ENCODE data around the gene NAT10.

Gene NAT10

DNA sequence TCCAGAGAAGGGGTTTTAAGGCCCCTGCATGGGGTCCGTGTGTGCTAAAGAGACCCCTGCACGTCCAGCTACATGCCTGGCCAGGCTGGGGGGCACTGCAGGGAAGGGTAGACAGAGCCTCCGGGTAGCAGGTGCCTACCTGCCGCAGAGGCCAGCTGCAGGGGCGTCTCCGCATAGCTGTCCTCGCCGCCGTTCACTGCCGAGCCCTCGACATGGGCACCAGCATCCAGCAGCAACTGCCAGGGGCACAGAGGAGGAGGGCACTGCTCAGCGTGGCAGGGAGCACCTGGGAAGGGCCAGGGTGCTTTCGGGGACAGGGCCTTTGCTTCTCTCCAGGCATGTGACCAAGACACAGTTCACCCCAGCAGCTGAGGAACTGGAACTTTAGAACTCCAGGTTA is 59.7 kb downstream of the NAT10 start:
- Mint-ChIP-seq H3K4me1 (ENCODE audit: low read depth) (no peaks in the 10 kb centered on the region), H3K27me3 (peaks cover 2% of the 10 kb centered on the region), H3K9me3 (ENCODE audit: low read depth) (no peaks in the 10 kb centered on the region), H3K4me3 (no peak overlapping the region), H3K36me3 (no peaks in the 10 kb centered on the region), H3K27ac (no peak overlapping the region)

- peaks cover 2% of the 10 kb centered on the region for H3K27me3 Mint-ChIP-seq
- no peaks in the 10 kb centered on the region for H3K36me3 Mint-ChIP-seq
- no peak overlapping the region for H3K27ac Mint-ChIP-seq
- no peak overlapping the region for H3K4me3 Mint-ChIP-seq
- H3K9me3 Mint-ChIP-seq (ENCODE audit: low read depth), result no peaks in the 10 kb centered on the region
- no peaks in the 10 kb centered on the region for H3K4me1 Mint-ChIP-seq (ENCODE audit: low read depth)
Measured at GRCh38 chr11:34165786-34166555, 60.5 kb downstream of the NAT10 start.

GRCh38 chr11:34166806-34167740 is 61.6 kb downstream of the NAT10 start:
- Mint-ChIP-seq H3K27me3 (peaks cover 2% of the 10 kb centered on the region), H3K36me3 (no peaks in the 10 kb centered on the region), H3K4me1 (ENCODE audit: low read depth) (no peaks in the 10 kb centered on the region), H3K27ac (no peak overlapping the region), H3K9me3 (ENCODE audit: low read depth) (no peaks in the 10 kb centered on the region), H3K4me3 (no peak overlapping the region)

GRCh38 chr11:34167961-34168360 is 62.5 kb downstream of the NAT10 start:
- Mint-ChIP-seq H3K36me3 (no peaks in the 10 kb centered on the region), H3K4me1 (ENCODE audit: low read depth) (no peaks in the 10 kb centered on the region), H3K27ac (no peak overlapping the region), H3K27me3 (peaks cover 2% of the 10 kb centered on the region), H3K9me3 (ENCODE audit: low read depth) (no peaks in the 10 kb centered on the region), H3K4me3 (no peak overlapping the region)

- H3K27me3 Mint-ChIP-seq, result peaks cover 2% of the 10 kb centered on the region
- H3K4me3 Mint-ChIP-seq, result no peak overlapping the region
- H3K27ac Mint-ChIP-seq, result no peak overlapping the region
- H3K36me3 Mint-ChIP-seq, result no peaks in the 10 kb centered on the region
- no peaks in the 10 kb centered on the region for H3K4me1 Mint-ChIP-seq (ENCODE audit: low read depth)
- no peaks in the 10 kb centered on the region for H3K9me3 Mint-ChIP-seq (ENCODE audit: low read depth)
Measured at GRCh38 chr11:34168642-34169420, 63.4 kb downstream of the NAT10 start.

DNA sequence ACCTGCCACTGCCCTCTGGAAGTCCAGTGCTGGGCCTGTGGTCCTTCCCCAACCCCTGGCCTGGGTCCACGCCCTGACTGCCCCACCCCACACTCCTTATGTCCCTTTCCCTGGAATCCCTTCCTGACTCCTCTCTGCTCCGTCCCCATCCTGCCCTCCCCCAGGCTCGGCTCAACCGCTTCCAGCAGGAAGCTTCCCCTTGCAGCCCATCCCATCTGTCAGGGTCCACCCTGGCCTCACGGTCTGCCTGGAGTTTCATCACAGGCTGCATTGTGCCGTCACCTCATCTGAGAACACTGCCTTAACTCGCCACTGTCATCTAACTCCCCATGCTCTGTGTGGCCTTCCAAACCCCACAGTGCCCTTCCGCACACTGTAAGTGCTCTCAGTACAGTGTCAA is 64.3 kb downstream of the NAT10 start:
- Mint-ChIP-seq H3K36me3 (no peaks in the 10 kb centered on the region), H3K4me1 (ENCODE audit: low read depth) (no peaks in the 10 kb centered on the region), H3K27me3 (peaks cover 2% of the 10 kb centered on the region), H3K4me3 (no peak overlapping the region), H3K27ac (no peak overlapping the region), H3K9me3 (ENCODE audit: low read depth) (no peaks in the 10 kb centered on the region)

GRCh38 chr11:34173050-34173449 is 67.6 kb downstream of the NAT10 start:
- Mint-ChIP-seq H3K4me1 (ENCODE audit: low read depth) (peaks cover 12% of the 10 kb centered on the region), H3K27ac (no peak overlapping the region), H3K4me3 (no peak overlapping the region), H3K9me3 (ENCODE audit: low read depth) (no peaks in the 10 kb centered on the region), H3K27me3 (peaks cover 1% of the 10 kb centered on the region), H3K36me3 (no peaks in the 10 kb centered on the region)

GRCh38 chr11:34174412-34175041 is 69.1 kb downstream of the NAT10 start:
- peaks cover 1% of the 10 kb centered on the region for H3K27me3 Mint-ChIP-seq
- no peaks in the 10 kb centered on the region for H3K36me3 Mint-ChIP-seq
- peak overlapping the region; percentile 52 for H3K4me3 Mint-ChIP-seq
- no peak overlapping the region for H3K27ac Mint-ChIP-seq
- peaks cover 12% of the 10 kb centered on the region for H3K4me1 Mint-ChIP-seq (ENCODE audit: low read depth)
- no peaks in the 10 kb centered on the region for H3K9me3 Mint-ChIP-seq (ENCODE audit: low read depth)

DNA sequence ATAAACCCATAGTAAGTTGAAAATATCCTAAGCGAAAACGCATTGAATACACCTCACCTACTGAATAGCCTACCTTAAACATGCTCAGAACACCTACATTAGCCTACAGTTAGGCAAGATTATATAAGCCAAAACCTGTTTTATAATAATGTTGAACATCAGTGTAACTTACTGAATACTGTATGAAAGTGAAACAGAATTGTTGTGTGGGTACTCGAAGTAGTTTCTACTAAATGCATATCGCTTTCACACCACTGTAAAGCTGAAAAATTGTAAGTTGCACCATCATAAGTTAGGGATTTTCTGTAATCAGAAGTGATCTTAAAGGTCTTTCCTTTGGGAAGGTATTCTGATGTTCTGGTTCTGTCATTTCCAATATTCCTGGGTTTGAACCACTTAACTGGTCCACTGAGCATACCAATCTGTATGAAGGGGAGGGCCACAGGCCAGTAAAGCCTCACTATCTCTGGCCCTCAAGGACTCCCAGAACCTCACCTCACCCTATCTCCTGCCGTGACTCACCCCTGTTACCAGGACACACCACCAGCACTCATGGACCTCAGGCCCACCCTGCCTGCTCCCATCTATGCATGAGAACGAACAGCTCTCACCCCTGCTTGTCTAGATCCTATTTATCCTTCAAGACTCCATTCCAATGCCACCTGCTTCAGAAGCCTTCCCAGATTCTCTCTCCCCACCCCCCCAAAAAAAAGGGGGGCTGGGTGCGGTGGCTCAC is 70.0 kb downstream of the NAT10 start:
- Mint-ChIP-seq H3K4me3 (no peak overlapping the region), H3K27ac (no peak overlapping the region), H3K27me3 (peaks cover 1% of the 10 kb centered on the region), H3K4me1 (ENCODE audit: low read depth) (peaks cover 12% of the 10 kb centered on the region), H3K36me3 (no peaks in the 10 kb centered on the region), H3K9me3 (ENCODE audit: low read depth) (no peaks in the 10 kb centered on the region)

- no peaks in the 10 kb centered on the region for H3K9me3 Mint-ChIP-seq (ENCODE audit: low read depth)
- no peak overlapping the region for H3K27ac Mint-ChIP-seq
- H3K4me1 Mint-ChIP-seq (ENCODE audit: low read depth), result peaks cover 12% of the 10 kb centered on the region
Measured at GRCh38 chr11:34176751-34177209, 71.4 kb downstream of the NAT10 start.

DNA sequence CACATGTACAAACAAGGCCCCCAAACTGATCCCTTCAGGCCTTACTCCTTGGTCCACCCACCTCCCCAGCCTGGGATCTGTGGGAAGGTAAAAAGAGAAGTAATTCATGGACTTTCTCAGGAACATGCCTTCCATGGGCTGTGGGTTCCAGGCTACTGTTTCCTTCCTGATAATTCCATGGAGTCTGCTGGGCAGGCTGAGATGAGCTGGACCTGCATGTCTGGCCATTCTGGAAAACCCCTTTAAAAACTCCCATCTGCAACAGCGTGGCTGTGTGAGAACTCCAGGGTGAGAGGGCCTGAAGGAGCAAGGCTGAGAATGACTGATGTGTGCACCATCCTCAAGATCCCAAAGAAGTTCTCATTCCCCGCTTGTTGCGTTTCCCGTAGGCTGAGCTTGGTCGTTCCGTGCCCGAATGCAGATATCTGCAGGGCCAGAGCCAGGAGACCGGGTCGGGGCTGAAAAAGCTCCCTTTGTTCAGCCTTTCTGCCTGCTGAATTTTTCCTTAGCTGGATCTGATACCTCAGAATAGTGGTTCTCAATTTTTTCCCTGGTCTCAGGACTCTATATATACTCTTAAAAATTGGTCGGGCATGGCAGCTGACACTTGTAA is 72.9 kb downstream of the NAT10 start:
- no peaks in the 10 kb centered on the region for H3K36me3 Mint-ChIP-seq
- no peak overlapping the region for H3K4me3 Mint-ChIP-seq
- no peaks in the 10 kb centered on the region for H3K9me3 Mint-ChIP-seq (ENCODE audit: low read depth)
- peaks cover 1% of the 10 kb centered on the region for H3K27me3 Mint-ChIP-seq
- H3K27ac Mint-ChIP-seq, result no peak overlapping the region
- H3K4me1 Mint-ChIP-seq (ENCODE audit: low read depth), result peaks cover 12% of the 10 kb centered on the region

More at GRCh38 chr11:34176751-34177209, 71.4 kb downstream of the NAT10 start:
- Mint-ChIP-seq H3K4me3 (no peak overlapping the region), H3K27me3 (peaks cover 1% of the 10 kb centered on the region), H3K36me3 (no peaks in the 10 kb centered on the region)

DNA sequence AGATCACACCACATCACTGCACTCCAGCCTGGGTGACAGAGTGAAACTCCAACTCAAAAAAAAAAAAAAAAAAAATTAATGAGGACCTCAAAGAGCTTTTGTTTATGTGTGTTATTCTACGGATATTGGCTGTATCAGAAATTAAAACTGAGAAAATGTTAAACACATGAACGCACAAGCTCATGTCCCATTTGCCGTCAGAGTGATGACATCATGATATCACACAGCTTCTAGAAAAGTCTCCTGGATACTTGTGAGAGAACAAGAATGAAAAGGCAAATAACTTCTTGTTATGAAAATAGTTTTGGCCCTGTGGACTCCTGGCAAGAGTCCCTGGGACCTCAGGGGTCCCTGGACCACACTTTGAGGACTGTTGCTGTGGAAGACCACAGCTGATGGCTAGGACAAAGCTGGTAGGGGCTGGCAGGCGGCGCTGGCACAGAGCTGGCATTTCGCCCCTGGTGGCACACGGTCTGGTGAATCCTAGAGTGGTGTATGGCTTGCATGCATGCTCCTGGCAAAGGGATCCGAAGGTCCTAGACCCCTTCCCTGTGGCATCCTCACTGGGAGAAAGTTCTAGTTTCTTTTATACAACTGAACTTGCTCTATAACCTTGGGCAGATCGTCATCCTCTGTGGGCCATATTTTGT is 73.7 kb downstream of the NAT10 start:
- H3K4me3 Mint-ChIP-seq, result no peak overlapping the region
- H3K27ac Mint-ChIP-seq, result no peak overlapping the region
- no peaks in the 10 kb centered on the region for H3K36me3 Mint-ChIP-seq
- peaks cover 1% of the 10 kb centered on the region for H3K27me3 Mint-ChIP-seq
- H3K4me1 Mint-ChIP-seq (ENCODE audit: low read depth), result peaks cover 12% of the 10 kb centered on the region
- no peaks in the 10 kb centered on the region for H3K9me3 Mint-ChIP-seq (ENCODE audit: low read depth)

Measured in activated naive CD8-positive, alpha-beta T cell (primary cell).